Gastroesophageal sphincter (tissue), 2 donors: Measurements from ENCODE around the gene COL4A2.

Experiments used
- EP300 ChIP-seq: sonication (generic); formaldehyde crosslinking; IDR thresholded peaks from one replicate; pipeline ENCODE4 v1.6.1; 2017; ENCODE audit warnings: antibody characterized with exemption, mild to moderate bottlenecking
- POLR2A ChIP-seq, 2 donors: fragments of 450-650 bp; IDR thresholded peaks; one replicate each; pipeline ENCODE4 v1.6.1; 2017; ENCODE audit warnings: antibody characterized with exemption in 2 of 2, mild to moderate bottlenecking in 2 of 2, moderate library complexity in 1 of 2

DNA sequence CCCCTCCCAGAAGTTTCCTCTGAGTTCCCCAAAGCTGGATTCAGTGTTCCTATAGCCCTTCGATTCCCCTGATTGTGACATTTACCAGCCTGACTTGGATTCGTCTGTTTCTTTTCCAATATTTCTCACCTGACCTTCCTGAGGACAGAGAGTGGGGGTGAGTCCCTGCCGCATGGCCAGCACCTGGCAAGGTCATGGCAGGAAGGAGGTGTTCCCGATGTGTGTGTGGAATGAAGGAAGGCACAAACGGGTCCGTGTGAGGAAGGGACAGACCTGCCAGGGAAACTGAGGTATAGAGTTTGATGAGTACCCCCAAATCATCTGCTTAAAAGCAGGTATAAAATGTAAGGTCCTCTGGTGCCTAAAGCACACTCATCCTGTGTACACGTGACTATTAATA, 3.4 kb upstream of the COL4A2 start:
- TF ChIP-seq POLR2A (IDR thresholded peaks at IDR 0.05): no peak
- no peak for TF ChIP-seq EP300
